ENCODE measurements around the gene PSMA7. TPM values are rescaled to one million over a fixed set of nuclear protein-coding genes. Genes with fewer than 3 reads are reported as not detected.
"Not testable (repeated sequence)": the region's sequence is repeated elsewhere in the genome, so short reads cannot be mapped to it uniquely, and the experiment has no call there.

Gene PSMA7
- total RNA-seq, 1 donor from 2014 or later, result 124 TPM

- intact Hi-C loops (cut with DNase I), result no loop called here
- DNase-seq (ENCODE audit: low spot score) (no peak), ATAC-seq (no peak)
Measured at GRCh38 chr20:62158088-62158400, 14.8 kb upstream of the PSMA7 start.

GRCh38 chr20:62157387-62158087 is 14.3 kb upstream of the PSMA7 start:
- no peak for DNase-seq (ENCODE audit: low spot score)
- intact Hi-C loops (cut with DNase I), result loop anchor here (2.0 kb wide), 1 partner anchor 37 kb away; no protein-coding TSS in a partner anchor
- no peak for ATAC-seq

- intact Hi-C loops (cut with DNase I), result loop anchor here (2.0 kb wide), 1 partner anchor 38 kb away; no protein-coding TSS in a partner anchor
- DNase-seq (ENCODE audit: low spot score) (peak; percentile 80), ATAC-seq (peak; percentile 77)
Measured at GRCh38 chr20:62156592-62157386, 13.6 kb upstream of the PSMA7 start.

DNA sequence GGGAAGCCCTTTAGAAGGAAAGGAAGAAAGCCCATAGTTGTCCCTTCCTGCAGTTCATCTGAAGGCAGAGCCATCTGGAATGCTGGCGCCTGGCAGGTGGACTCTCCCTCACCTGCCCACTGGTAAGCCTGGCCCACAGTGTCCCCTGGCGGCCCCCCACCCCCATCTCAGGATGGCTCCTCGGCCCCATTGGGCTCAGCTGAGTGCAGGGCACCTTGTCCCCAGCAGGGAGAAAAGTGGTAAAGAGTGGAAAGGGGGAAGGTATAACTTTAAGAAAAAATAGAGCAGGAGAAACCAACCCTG is 13.0 kb upstream of the PSMA7 start:
- DNase-seq (ENCODE audit: low spot score), result no peak
- intact Hi-C loops (cut with DNase I), result loop anchor here (2.0 kb wide), 1 partner anchor 39 kb away; no protein-coding TSS in a partner anchor
- no peak for ATAC-seq

GRCh38 chr20:62155428-62156253 is 12.4 kb upstream of the PSMA7 start:
- no peak for ATAC-seq
- intact Hi-C loops (cut with DNase I), result loop anchor here (2.0 kb wide), 1 partner anchor 39 kb away; no protein-coding TSS in a partner anchor
- no peak for DNase-seq (ENCODE audit: low spot score)

GRCh38 chr20:62151835-62152364 is 8.7 kb upstream of the PSMA7 start:
- no peak for DNase-seq (ENCODE audit: low spot score)
- intact Hi-C loops (cut with DNase I), result no loop called here
- no peak for ATAC-seq

DNA sequence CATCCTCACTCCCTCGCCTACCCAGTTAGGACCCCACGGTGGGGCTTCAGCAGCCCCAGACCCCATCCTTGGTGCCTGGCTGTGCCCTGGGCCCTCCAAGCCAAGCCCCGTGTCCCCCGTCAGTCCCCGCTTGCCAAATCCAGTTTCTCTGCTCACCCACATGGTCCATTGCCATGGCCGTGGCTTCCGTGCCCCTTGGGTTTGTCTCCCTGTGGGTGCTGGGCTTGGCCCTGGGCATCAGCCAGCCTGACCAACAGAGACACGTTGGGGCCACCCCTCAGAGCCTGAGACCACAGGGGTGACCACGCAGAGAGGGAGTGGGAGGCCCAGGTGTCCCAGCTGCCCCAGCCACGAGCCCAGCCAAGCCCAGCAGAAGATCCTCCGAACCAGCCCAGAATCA is 8.0 kb upstream of the PSMA7 start:
- intact Hi-C loops (cut with DNase I), result no loop called here
- ATAC-seq (no peak), DNase-seq (ENCODE audit: low spot score) (no peak)

DNA sequence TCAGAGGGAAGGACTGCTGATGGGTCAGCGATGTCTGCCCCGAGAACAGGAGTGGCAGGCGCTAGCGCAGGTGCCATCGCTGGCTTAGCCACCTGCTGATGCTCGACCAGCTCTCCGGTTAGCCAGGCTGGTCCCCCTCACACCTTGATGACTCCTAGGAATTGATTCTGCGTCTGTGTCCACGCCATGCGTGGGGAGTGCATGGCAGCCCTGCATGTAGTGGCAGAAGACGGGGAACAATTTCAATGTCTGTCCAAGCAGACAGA is 7.0 kb upstream of the PSMA7 start:
- DNase-seq (ENCODE audit: low spot score) (no peak), ATAC-seq (no peak)
- intact Hi-C loops (cut with DNase I), result no loop called here

GRCh38 chr20:62149532-62150309 is 6.5 kb upstream of the PSMA7 start:
- ATAC-seq, result no peak

GRCh38 chr20:62148908-62149314 is 5.7 kb upstream of the PSMA7 start:
- intact Hi-C loops (cut with DNase I), result no loop called here
- no peak for ATAC-seq
- no peak for DNase-seq (ENCODE audit: low spot score)

More at GRCh38 chr20:62149532-62150309, 6.5 kb upstream of the PSMA7 start:
- intact Hi-C loops (cut with DNase I), result no loop called here
- DNase-seq (ENCODE audit: low spot score), result no peak

GRCh38 chr20:62148383-62148782 is 5.2 kb upstream of the PSMA7 start:
- intact Hi-C loops (cut with DNase I), result not testable (repeated sequence)

GRCh38 chr20:62147528-62147927 is 4.3 kb upstream of the PSMA7 start:
- ATAC-seq, result no peak
- DNase-seq (ENCODE audit: low spot score), result no peak
- intact Hi-C loops (cut with DNase I), result no loop called here

More at GRCh38 chr20:62148383-62148782, 5.2 kb upstream of the PSMA7 start:
- not testable (repeated sequence) for ATAC-seq; DNase-seq (ENCODE audit: low spot score)

GRCh38 chr20:62147125-62147524 is 3.9 kb upstream of the PSMA7 start:
- no peak for DNase-seq (ENCODE audit: low spot score)
- no peak for ATAC-seq
- intact Hi-C loops (cut with DNase I), result no loop called here

GRCh38 chr20:62146019-62146755 is 3.0 kb upstream of the PSMA7 start:
- DNase-seq (ENCODE audit: low spot score), result no peak
- no peak for ATAC-seq
- intact Hi-C loops (cut with DNase I), result no loop called here

GRCh38 chr20:62145688-62146018 is 2.5 kb upstream of the PSMA7 start:
- ATAC-seq (no peak), DNase-seq (ENCODE audit: low spot score) (no peak)
- intact Hi-C loops (cut with DNase I), result no loop called here

GRCh38 chr20:62143957-62144825 is 997 bp upstream of the PSMA7 start:
- intact Hi-C loops (cut with DNase I), result no loop called here
- ATAC-seq, result peak; percentile 41
- DNase-seq (ENCODE audit: low spot score), result peak; percentile 70

DNA sequence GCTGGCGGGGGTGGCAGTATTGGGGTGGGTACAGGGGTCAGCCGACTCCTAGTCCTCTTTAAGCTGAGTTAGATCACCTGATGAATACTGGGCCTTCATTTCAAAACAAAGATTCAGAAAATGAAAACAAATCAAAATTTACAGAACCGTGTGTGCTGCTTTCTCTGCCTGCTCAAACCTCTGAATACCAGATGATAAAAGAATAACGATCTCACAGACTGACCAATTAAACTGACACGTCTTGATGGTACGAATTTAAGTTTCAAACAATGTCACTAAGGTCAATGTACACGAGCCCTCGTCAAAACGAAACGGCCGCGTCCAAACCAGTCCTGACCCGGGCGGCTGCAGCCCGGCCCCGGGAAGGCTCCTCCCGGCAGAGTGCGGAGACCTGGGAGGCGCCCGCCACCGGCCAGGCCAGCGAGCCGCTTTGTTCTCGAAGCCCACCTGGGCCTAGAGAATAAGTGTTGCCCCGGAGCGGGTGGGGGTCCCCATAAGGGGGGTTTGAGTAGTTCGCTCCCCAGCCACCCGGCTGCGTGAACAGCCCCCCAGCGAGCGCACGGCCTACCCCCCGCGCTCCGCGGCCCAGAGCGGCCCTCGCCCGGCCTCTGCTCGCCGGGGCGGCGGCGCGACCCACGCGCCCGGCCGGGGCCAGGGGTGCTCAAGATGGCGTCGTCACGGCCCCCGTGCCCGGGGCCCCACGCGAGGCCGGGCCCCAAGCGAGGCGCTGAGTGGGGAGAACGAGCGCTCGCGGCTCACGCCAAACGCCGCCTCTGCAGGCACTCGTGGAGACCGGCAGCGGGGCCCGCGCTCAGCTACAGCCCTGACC is 728 bp downstream of the PSMA7 start:
- DNase-seq (ENCODE audit: low spot score), result no peak
- ATAC-seq, result peak; percentile 10
- intact Hi-C loops (cut with DNase I), result no loop called here

Data from sciatic nerve (tissue), 2 donors.